Progenitor cell of endocrine pancreas (in vitro differentiated cells): ENCODE results near the gene IGFL3. TPM values are rescaled to one million over a fixed set of nuclear protein-coding genes. Genes with fewer than 3 reads are reported as not detected.
"Not testable (repeated sequence)": the region's sequence is repeated elsewhere in the genome, so short reads cannot be mapped to it uniquely, and the experiment has no call there.

Experiments
- DNase-seq: peaks from one replicate; pipeline ENCODE4 v3.0.0; 2021; ENCODE audit warnings: low spot score; ENCODE audit not compliant: unreplicated experiment
- H3K27ac Mint-ChIP-seq: 2 replicates; pipeline ENCODE4 v1.8.0; 2021; ENCODE audit warnings: mild to moderate bottlenecking, moderate library complexity, mixed read lengths
- H3K27me3 Mint-ChIP-seq: 2 replicates; pipeline ENCODE4 v1.8.0; 2021; ENCODE audit warnings: mixed read lengths
- H3K36me3 Mint-ChIP-seq: 2 replicates; pipeline ENCODE4 v1.8.0; 2022; ENCODE audit warnings: mixed read lengths; ENCODE audit not compliant: insufficient read depth
- H3K4me1 Mint-ChIP-seq: 2 replicates; pipeline ENCODE4 v1.8.0; 2021; ENCODE audit warnings: low read depth, mixed read lengths
- H3K4me3 Mint-ChIP-seq: 2 replicates; pipeline ENCODE4 v1.8.0; 2021; ENCODE audit warnings: low read depth, mild to moderate bottlenecking, moderate library complexity, mixed read lengths
- H3K9me3 Mint-ChIP-seq: 2 replicates; pipeline ENCODE4 v1.8.0; 2021; ENCODE audit warnings: low read depth, mixed read lengths
- total RNA-seq: library from RNA; stranded (reverse); gene quantifications from 2 replicates; pipeline ENCODE4 v1.2.1, GENCODE V29; 2021
- TF ChIP-seq, protein P1 (sequence below): fragments of 200-600 bp; sonication (generic); IDR thresholded peaks from one replicate; pipeline ENCODE4 v1.5.0; 2021; ENCODE audit warnings: antibody characterized with exemption, mild to moderate bottlenecking; ENCODE audit not compliant: unreplicated experiment

The IGFL3 gene
- total RNA-seq, 1 donor from 2014 or later = not detected

DNA sequence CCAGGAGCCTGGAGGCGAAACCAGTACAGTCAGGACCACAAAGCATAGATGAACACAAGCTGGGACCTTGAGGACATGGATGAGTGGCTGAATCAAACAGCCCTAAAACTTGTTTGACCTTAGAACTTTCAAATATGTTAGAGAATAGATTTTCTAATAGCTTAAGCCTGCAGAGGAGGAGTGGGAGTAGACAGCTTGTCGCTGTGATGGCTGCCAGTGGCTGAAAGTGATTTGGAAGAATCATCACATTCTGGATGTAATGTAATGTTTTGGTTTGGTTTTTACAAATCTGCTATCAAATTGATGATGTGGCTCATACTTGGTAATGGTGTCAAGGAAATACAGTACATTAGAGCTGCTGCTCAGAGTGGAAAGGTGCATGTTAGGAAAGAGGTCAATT lies 12.0 kb downstream of the IGFL3 start:
- Mint-ChIP-seq H3K9me3 (no peaks in the 10 kb centered on the region), H3K36me3 (no peaks in the 10 kb centered on the region), H3K27me3 (peaks cover 4% of the 10 kb centered on the region), H3K4me3 (no peak overlapping the region), H3K4me1 (peaks cover 7% of the 10 kb centered on the region), H3K27ac (no peak overlapping the region)
- TF ChIP-seq, protein P1, sequence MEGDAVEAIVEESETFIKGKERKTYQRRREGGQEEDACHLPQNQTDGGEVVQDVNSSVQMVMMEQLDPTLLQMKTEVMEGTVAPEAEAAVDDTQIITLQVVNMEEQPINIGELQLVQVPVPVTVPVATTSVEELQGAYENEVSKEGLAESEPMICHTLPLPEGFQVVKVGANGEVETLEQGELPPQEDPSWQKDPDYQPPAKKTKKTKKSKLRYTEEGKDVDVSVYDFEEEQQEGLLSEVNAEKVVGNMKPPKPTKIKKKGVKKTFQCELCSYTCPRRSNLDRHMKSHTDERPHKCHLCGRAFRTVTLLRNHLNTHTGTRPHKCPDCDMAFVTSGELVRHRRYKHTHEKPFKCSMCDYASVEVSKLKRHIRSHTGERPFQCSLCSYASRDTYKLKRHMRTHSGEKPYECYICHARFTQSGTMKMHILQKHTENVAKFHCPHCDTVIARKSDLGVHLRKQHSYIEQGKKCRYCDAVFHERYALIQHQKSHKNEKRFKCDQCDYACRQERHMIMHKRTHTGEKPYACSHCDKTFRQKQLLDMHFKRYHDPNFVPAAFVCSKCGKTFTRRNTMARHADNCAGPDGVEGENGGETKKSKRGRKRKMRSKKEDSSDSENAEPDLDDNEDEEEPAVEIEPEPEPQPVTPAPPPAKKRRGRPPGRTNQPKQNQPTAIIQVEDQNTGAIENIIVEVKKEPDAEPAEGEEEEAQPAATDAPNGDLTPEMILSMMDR = no peak
- no peak for DNase-seq

DNA sequence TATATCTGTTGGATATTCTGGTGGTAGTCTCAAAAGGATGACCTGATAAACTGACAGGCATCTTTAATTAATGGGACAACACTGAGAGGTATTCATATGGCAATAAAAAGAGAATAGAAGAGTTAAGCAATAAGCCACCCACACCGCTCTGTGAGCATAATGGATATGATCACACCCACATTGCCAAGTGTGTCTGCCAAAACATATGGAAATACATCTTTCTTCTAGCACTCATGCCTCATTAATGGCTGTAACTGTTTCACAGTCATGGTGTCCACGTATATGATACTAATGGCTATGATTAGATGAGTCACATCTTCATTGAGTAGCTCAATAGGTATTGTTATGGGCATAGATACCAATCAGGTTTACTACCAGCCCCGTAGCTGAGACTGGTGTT lies 13.1 kb downstream of the IGFL3 start:
- Mint-ChIP-seq H3K27me3 (peaks cover 4% of the 10 kb centered on the region), H3K4me1 (peaks cover 7% of the 10 kb centered on the region), H3K4me3 (no peak overlapping the region), H3K36me3 (no peaks in the 10 kb centered on the region), H3K27ac (no peak overlapping the region), H3K9me3 (no peaks in the 10 kb centered on the region)
- TF ChIP-seq, protein P1 = no peak
- no peak for DNase-seq

DNA sequence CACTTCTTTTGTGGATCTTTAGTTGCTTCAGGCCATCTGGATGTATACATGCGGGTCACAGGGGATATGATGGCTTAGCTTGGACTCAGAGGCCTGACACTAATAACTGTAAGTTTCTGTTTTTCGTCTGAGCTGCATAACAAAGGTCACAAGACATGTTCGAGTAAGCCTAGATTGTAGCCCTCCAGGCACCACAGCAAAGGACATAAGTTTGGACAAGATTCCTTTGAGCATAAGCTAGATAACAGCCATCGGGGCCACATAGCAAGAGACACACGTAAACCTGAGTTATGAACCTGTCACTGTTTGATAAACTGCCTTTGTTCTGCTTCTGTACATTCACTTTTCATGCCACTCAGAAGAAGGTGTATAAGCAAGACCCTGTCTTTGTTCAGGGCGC lies 14.6 kb downstream of the IGFL3 start:
- Mint-ChIP-seq H3K36me3 (no peaks in the 10 kb centered on the region), H3K4me1 (no peaks in the 10 kb centered on the region), H3K27ac (peak overlapping the region; percentile 13), H3K27me3 (peaks cover 4% of the 10 kb centered on the region), H3K4me3 (no peak overlapping the region), H3K9me3 (no peaks in the 10 kb centered on the region)
- TF ChIP-seq, protein P1 = no peak
- DNase-seq = no peak

DNA sequence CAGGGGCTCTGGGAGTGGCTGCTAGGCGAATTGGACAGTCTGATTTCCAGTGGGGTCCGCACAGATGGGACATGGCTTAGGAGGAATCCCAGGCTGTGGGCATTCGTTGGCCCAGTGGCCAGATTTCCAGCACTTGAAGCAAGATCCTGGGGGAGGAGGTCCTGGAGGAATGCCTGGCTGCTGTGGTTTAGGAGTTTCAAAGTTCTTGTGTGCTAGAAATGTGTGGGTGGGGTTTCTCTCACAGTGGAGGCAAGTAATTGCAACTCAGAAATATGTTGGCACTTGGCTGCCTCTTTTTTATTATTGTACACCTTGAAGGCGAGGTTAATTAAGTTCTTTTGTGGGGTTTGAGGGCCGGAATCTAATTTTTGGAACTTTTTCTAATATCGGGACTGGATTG lies 17.1 kb downstream of the IGFL3 start:
- H3K4me3 Mint-ChIP-seq = no peak overlapping the region
- TF ChIP-seq, protein P1 = no peak

DNA sequence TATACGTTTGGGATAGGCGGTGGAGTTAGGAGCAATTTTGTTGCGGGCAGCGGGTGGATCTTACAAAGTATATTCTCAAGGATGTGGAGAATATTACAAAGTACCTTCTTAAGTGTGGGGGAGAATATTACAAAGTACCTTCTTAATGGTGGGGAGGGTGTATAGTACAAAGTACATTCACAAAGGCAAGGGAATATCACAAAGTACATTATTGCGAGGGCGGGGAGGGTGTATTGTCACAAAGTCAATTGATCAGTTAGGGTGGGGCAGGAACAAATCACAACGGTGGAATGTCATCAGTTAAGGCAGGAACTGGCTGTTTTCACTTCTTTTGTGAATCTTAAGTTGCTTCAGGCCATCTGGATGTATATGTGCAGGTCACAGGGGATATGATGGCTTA lies 22.2 kb downstream of the IGFL3 start:
- H3K36me3 Mint-ChIP-seq, H3K4me3 Mint-ChIP-seq, H3K27ac Mint-ChIP-seq, DNase-seq, H3K27me3 Mint-ChIP-seq, H3K4me1 Mint-ChIP-seq: not testable (repeated sequence)
- H3K9me3 Mint-ChIP-seq = peaks cover 12% of the 10 kb centered on the region

More for the DNA sequence above, 17.1 kb downstream of the IGFL3 start:
- no peak for DNase-seq
- Mint-ChIP-seq H3K9me3 (no peaks in the 10 kb centered on the region), H3K27me3 (peaks cover 4% of the 10 kb centered on the region), H3K36me3 (no peaks in the 10 kb centered on the region), H3K4me1 (no peaks in the 10 kb centered on the region), H3K27ac (no peak overlapping the region)

DNA sequence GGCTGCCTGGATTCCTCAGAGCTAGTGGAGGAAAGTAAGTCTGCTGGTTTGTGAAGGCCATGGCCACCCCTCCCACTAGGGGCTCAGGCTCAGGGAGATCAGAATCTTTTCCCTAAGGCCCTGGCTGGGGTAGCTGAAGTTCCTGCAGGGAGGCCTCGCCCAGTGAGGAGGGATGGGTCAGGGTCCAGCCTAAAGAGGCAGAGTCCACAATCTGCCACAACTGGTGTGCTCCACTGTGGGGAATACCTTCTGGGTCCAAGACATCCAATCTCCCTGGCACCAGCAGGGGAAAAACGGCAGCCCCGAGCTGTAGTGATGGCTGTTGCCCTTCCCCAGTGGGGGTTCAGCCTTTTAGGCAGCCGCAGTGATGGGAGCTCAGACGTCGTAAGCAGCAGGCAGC lies 23.2 kb downstream of the IGFL3 start:
- Mint-ChIP-seq H3K36me3 (peaks cover 2% of the 10 kb centered on the region), H3K4me3 (no peak overlapping the region), H3K27me3 (peaks cover 4% of the 10 kb centered on the region), H3K27ac (no peak overlapping the region), H3K4me1 (peaks cover 9% of the 10 kb centered on the region), H3K9me3 (peaks cover 22% of the 10 kb centered on the region)
- TF ChIP-seq, protein P1 = no peak
- no peak for DNase-seq
